ENCODE results near the gene FAR2. TPM values are rescaled to one million over a fixed set of nuclear protein-coding genes. Genes with fewer than 3 reads are reported as not detected.
A peak's percentile ranks its signal among the peaks of the same experiment; 100 is the strongest.
"Not testable (repeated sequence)": the region's sequence is repeated elsewhere in the genome, so short reads cannot be mapped to it uniquely, and the experiment has no call there.

The FAR2 gene
- 1 to 10 TPM; 9.2 to 9.9 TPM for total RNA-seq

- H3K27ac Mint-ChIP-seq: peak within 1 kb of the TSS; percentile 76
- peaks cover 1% of the 10 kb centered on the region for H3K27me3 Mint-ChIP-seq
- CTCF ChIA-PET: no interaction called here
- peak; percentile 61 for DNase-seq
- H3K36me3 Mint-ChIP-seq: no peaks in the 10 kb centered on the region
- peaks cover 19% of the 10 kb centered on the region for H3K4me1 Mint-ChIP-seq (ENCODE audit: low read depth)
- no peaks in the 10 kb centered on the region for H3K9me3 Mint-ChIP-seq
- POLR2A ChIA-PET: no interaction called here
- peak within 1 kb of the TSS; percentile 92 for H3K4me3 Mint-ChIP-seq
- intact Hi-C loops (cut with micrococcal nuclease): loop anchor here (1.0 to 5.0 kb wide), 3 partner anchors 93 to 233 kb away; partner anchors contain the start of gene ERGIC2
Observed at GRCh38 chr12:29148911-29149690, at the start of gene FAR2. Gene FAR2, plus strand, starts transcription at chr12:29149278. Its CDS starts 121,172 bp downstream, at chr12:29270450.

GRCh38 chr12:29102741-29103140, 46.3 kb upstream of the FAR2 start:
- no peak overlapping the region for H3K4me3 Mint-ChIP-seq
- intact Hi-C loops (cut with micrococcal nuclease): loop anchor here (1.0 to 5.0 kb wide), 6 partner anchors 20 to 1280 kb away; partner anchors contain the start of gene ERGIC2
- POLR2A ChIA-PET: no interaction called here

DNA sequence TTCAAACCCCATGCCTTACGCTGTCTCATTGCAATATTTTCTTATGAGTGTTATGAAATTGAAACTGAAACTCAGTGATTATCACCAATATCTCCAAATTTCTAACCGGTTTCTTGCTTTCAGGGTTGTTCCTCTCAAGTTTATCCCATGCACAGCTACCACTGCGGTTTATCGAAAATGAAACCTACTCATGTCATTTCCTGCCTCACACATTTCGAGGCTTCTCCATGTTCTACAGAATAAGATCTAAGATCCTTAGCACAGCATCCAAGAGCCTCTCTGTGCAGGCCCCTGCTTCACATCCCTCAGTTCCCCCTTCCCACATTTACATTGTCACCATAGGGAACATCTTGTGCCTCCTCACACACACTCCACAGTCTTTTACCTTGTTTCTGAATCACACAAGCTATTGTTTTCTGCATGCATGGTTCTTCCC, 45.5 kb upstream of the FAR2 start:
- Mint-ChIP-seq H3K36me3 (peaks cover 6% of the 10 kb centered on the region), H3K27ac (peak overlapping the region; percentile 56)
- POLR2A ChIA-PET: interaction anchor here (0.9 to 1.1 kb wide), 3 partner anchors 21 to 277 kb away, joined by 3 to 5 read pairs (median 3); partner anchors contain the start of gene ERGIC2

More at GRCh38 chr12:29102741-29103140, 46.3 kb upstream of the FAR2 start:
- peaks cover 9% of the 10 kb centered on the region for H3K36me3 Mint-ChIP-seq
- no peak overlapping the region for H3K27ac Mint-ChIP-seq
- H3K9me3 Mint-ChIP-seq: peaks cover 12% of the 10 kb centered on the region
- peaks cover 32% of the 10 kb centered on the region for H3K4me1 Mint-ChIP-seq (ENCODE audit: low read depth)
- no peaks in the 10 kb centered on the region for H3K27me3 Mint-ChIP-seq
- DNase-seq: no peak
- CTCF ChIA-PET: interaction anchor here (1.0 to 1.7 kb wide), 2 partner anchors 14 to 215 kb away, joined by 3 to 6 read pairs; no protein-coding TSS in a partner anchor

GRCh38 chr12:29104516-29104915, 44.6 kb upstream of the FAR2 start:
- peak overlapping the region; percentile 56 for H3K27ac Mint-ChIP-seq
- intact Hi-C loops (cut with micrococcal nuclease): loop anchor here (5.0 kb wide), 1 partner anchor 852 kb away; no protein-coding TSS in a partner anchor
- CTCF ChIA-PET: interaction anchor here (1.3 kb wide), 1 partner anchor 15 kb away, joined by 4 read pairs; no protein-coding TSS in a partner anchor
- POLR2A ChIA-PET: interaction anchor here (0.9 to 1.1 kb wide), 2 partner anchors 43 to 276 kb away, joined by 3 read pairs; partner anchors contain the start of gene ERGIC2
- peaks cover 10% of the 10 kb centered on the region for H3K9me3 Mint-ChIP-seq
- peaks cover under 1% of the 10 kb centered on the region for H3K36me3 Mint-ChIP-seq
- H3K4me3 Mint-ChIP-seq: no peak overlapping the region
- no peak for DNase-seq
- no peaks in the 10 kb centered on the region for H3K27me3 Mint-ChIP-seq
- peaks cover 32% of the 10 kb centered on the region for H3K4me1 Mint-ChIP-seq (ENCODE audit: low read depth)

More for the DNA sequence above, 45.5 kb upstream of the FAR2 start:
- H3K4me3 Mint-ChIP-seq: peak overlapping the region; percentile 4
- DNase-seq: peak; percentile 64
- intact Hi-C loops (cut with micrococcal nuclease): loop anchor here (1.0 to 5.0 kb wide), 6 partner anchors 21 to 1281 kb away; partner anchors contain the start of gene ERGIC2
- CTCF ChIA-PET: interaction anchor here (1.3 to 1.7 kb wide), 2 partner anchors 14 to 214 kb away, joined by 4 to 6 read pairs; no protein-coding TSS in a partner anchor
- no peaks in the 10 kb centered on the region for H3K27me3 Mint-ChIP-seq
- peaks cover 8% of the 10 kb centered on the region for H3K9me3 Mint-ChIP-seq
- peaks cover 32% of the 10 kb centered on the region for H3K4me1 Mint-ChIP-seq (ENCODE audit: low read depth)

- ChIA-PET POLR2A (no interaction called here), CTCF (no interaction called here)
- DNase-seq: no peak
- no peaks in the 10 kb centered on the region for H3K4me1 Mint-ChIP-seq (ENCODE audit: low read depth)
- peaks cover 30% of the 10 kb centered on the region for H3K9me3 Mint-ChIP-seq
- H3K27ac Mint-ChIP-seq: no peak overlapping the region
- H3K36me3 Mint-ChIP-seq: peaks cover 6% of the 10 kb centered on the region
- H3K4me3 Mint-ChIP-seq: no peak overlapping the region
- H3K27me3 Mint-ChIP-seq: no peaks in the 10 kb centered on the region
- intact Hi-C loops (cut with micrococcal nuclease): no loop called here
Observed at GRCh38 chr12:29110506-29111442, 38.3 kb upstream of the FAR2 start.

- DNase-seq: no peak
- H3K4me1 Mint-ChIP-seq (ENCODE audit: low read depth): no peaks in the 10 kb centered on the region
Observed at GRCh38 chr12:29113101-29113500, 36.0 kb upstream of the FAR2 start.

GRCh38 chr12:29116414-29116813, 32.7 kb upstream of the FAR2 start:
- intact Hi-C loops (cut with micrococcal nuclease): no loop called here
- H3K27me3 Mint-ChIP-seq: no peaks in the 10 kb centered on the region
- no peak overlapping the region for H3K4me3 Mint-ChIP-seq
- CTCF ChIA-PET: no interaction called here
- POLR2A ChIA-PET: no interaction called here
- H3K4me1 Mint-ChIP-seq (ENCODE audit: low read depth): no peaks in the 10 kb centered on the region
- DNase-seq: no peak
- H3K36me3 Mint-ChIP-seq: no peaks in the 10 kb centered on the region
- H3K27ac Mint-ChIP-seq: no peak overlapping the region
- peaks cover 5% of the 10 kb centered on the region for H3K9me3 Mint-ChIP-seq

More at GRCh38 chr12:29113101-29113500, 36.0 kb upstream of the FAR2 start:
- CTCF ChIA-PET: no interaction called here
- Mint-ChIP-seq H3K36me3 (peaks cover 6% of the 10 kb centered on the region), H3K27me3 (no peaks in the 10 kb centered on the region), H3K27ac (no peak overlapping the region), H3K9me3 (peaks cover 30% of the 10 kb centered on the region), H3K4me3 (no peak overlapping the region)
- POLR2A ChIA-PET: no interaction called here
- intact Hi-C loops (cut with micrococcal nuclease): no loop called here

- Mint-ChIP-seq H3K9me3 (no peaks in the 10 kb centered on the region), H3K27ac (no peak overlapping the region), H3K4me1 (ENCODE audit: low read depth) (no peaks in the 10 kb centered on the region), H3K4me3 (no peak overlapping the region), H3K27me3 (peaks cover 6% of the 10 kb centered on the region), H3K36me3 (no peaks in the 10 kb centered on the region)
- ChIA-PET POLR2A (no interaction called here), CTCF (no interaction called here)
- intact Hi-C loops (cut with micrococcal nuclease): no loop called here
- DNase-seq: no peak
Observed at GRCh38 chr12:29131539-29131938, 17.5 kb upstream of the FAR2 start.

GRCh38 chr12:29132316-29132715, 16.8 kb upstream of the FAR2 start:
- POLR2A ChIA-PET: no interaction called here
- CTCF ChIA-PET: no interaction called here

DNA sequence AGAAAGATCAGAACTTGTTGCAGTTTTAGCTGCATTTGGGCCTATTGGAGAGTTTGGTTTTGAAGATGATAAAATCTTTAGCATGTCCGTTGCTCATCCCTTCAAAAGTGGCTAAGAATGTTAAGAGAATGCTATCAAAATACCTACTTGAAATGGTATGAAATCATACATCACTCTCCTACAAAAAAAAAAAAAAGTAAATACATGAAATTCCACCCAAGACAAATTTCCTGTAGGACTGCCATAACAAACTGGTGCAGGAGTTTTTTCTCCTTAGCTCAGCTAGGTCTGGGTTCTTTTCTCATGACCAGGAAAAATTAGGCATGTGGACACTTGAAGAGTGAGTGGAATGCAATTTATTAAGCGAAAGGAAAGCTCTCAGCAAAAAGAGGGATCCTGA, 15.9 kb upstream of the FAR2 start:
- Mint-ChIP-seq H3K27me3 (peaks cover 6% of the 10 kb centered on the region), H3K9me3 (no peaks in the 10 kb centered on the region), H3K4me1 (ENCODE audit: low read depth) (no peaks in the 10 kb centered on the region), H3K36me3 (no peaks in the 10 kb centered on the region), H3K27ac (no peak overlapping the region), H3K4me3 (no peak overlapping the region)
- intact Hi-C loops (cut with micrococcal nuclease): no loop called here
- CTCF ChIA-PET: no interaction called here
- POLR2A ChIA-PET: no interaction called here
- DNase-seq: no peak

More at GRCh38 chr12:29132316-29132715, 16.8 kb upstream of the FAR2 start:
- intact Hi-C loops (cut with micrococcal nuclease): no loop called here
- no peak for DNase-seq
- Mint-ChIP-seq H3K9me3 (no peaks in the 10 kb centered on the region), H3K27me3 (peaks cover 6% of the 10 kb centered on the region), H3K4me1 (ENCODE audit: low read depth) (no peaks in the 10 kb centered on the region), H3K36me3 (no peaks in the 10 kb centered on the region), H3K4me3 (no peak overlapping the region), H3K27ac (no peak overlapping the region)

- Mint-ChIP-seq H3K4me3 (no peak overlapping the region), H3K27ac (no peak overlapping the region), H3K27me3 (peaks cover 6% of the 10 kb centered on the region), H3K36me3 (no peaks in the 10 kb centered on the region), H3K9me3 (no peaks in the 10 kb centered on the region), H3K4me1 (ENCODE audit: low read depth) (no peaks in the 10 kb centered on the region)
- CTCF ChIA-PET: no interaction called here
- intact Hi-C loops (cut with micrococcal nuclease): no loop called here
- POLR2A ChIA-PET: no interaction called here
- DNase-seq: no peak
Observed at GRCh38 chr12:29133680-29134079, 15.4 kb upstream of the FAR2 start.

- intact Hi-C loops (cut with micrococcal nuclease); H3K9me3 Mint-ChIP-seq; CTCF ChIA-PET; H3K36me3 Mint-ChIP-seq; H3K27ac Mint-ChIP-seq; H3K4me1 Mint-ChIP-seq (ENCODE audit: low read depth); POLR2A ChIA-PET; H3K4me3 Mint-ChIP-seq; DNase-seq; H3K27me3 Mint-ChIP-seq: not testable (repeated sequence)
Observed at GRCh38 chr12:29138256-29138655, 10.8 kb upstream of the FAR2 start.
